ENCODE results near the gene CLDND1. TPM values are rescaled to one million over a fixed set of nuclear protein-coding genes. Genes with fewer than 3 reads are reported as not detected.
"Not testable (repeated sequence)": the region's sequence is repeated elsewhere in the genome, so short reads cannot be mapped to it uniquely, and the experiment has no call there.

Gene CLDND1
- total and polyA plus RNA-seq, 7 donors = 17.1 to 301 (median 193) TPM

DNA sequence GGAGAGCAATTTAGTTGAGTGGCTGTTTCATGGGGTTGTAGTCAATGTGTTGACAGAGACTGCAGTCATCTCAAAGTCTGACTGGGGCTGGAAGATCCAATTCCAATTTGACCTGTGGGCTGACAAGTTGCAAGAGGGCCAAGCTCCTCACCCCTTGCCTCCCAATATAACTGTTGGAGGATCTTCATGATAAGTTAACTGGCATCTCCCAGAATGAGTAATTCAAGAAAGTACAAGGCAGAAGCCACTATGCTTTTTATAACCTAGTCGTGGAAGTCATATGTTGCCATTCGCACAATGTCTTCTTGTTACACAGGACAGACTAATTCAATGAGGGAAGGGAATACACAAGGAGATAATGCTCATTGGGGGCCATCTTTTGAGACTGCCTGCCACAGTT, 38.2 kb upstream of the CLDND1 start:
- Histone ChIP-seq H3K27me3 (no peaks in the 10 kb centered on the region), H3K36me3 (no peaks in the 10 kb centered on the region), H3K9me3 (no peaks in the 10 kb centered on the region), H3K4me1 (no peaks in the 10 kb centered on the region), H3K27ac (no peak overlapping the region), H3K4me3 (no peak overlapping the region)
- 84 to 94% methylated on average over 2 of the region's 2 CpGs for WGBS, 2 donors
- TF ChIP-seq EP300 (IDR thresholded peaks at IDR 0.05) (no peak), POLR2AphosphoS5 (IDR thresholded peaks at IDR 0.05) (no peak), POLR2A (IDR thresholded peaks at IDR 0.05) (no peak)
- TF ChIP-seq, protein P1, sequence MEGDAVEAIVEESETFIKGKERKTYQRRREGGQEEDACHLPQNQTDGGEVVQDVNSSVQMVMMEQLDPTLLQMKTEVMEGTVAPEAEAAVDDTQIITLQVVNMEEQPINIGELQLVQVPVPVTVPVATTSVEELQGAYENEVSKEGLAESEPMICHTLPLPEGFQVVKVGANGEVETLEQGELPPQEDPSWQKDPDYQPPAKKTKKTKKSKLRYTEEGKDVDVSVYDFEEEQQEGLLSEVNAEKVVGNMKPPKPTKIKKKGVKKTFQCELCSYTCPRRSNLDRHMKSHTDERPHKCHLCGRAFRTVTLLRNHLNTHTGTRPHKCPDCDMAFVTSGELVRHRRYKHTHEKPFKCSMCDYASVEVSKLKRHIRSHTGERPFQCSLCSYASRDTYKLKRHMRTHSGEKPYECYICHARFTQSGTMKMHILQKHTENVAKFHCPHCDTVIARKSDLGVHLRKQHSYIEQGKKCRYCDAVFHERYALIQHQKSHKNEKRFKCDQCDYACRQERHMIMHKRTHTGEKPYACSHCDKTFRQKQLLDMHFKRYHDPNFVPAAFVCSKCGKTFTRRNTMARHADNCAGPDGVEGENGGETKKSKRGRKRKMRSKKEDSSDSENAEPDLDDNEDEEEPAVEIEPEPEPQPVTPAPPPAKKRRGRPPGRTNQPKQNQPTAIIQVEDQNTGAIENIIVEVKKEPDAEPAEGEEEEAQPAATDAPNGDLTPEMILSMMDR (IDR thresholded peaks at IDR 0.05) = no peak
- intact Hi-C loops (cut with DNase I) = no loop called here
- DNase-seq = no peak

DNA sequence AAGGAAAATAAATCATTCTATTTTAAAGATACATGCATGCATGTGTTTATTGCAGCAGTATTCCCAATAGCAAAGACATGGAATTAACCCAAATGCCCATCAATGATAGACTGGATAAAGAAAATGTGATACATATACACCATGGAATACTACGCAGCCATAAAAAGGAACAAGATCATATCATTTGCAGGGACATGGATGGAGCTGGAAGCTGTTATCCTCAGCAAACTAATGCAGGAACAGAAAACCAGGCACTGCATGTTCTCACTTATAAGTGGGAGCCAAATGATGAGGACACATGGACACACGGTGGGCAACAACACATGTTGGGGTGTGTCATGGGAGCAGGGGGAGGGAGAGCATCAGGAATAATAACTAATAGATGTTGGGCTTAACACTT, 37.1 kb upstream of the CLDND1 start:
- H3K4me1 ChIP-seq; DNase-seq; H3K27ac ChIP-seq; intact Hi-C loops (cut with DNase I); H3K4me3 ChIP-seq; H3K27me3 ChIP-seq; H3K36me3 ChIP-seq; H3K9me3 ChIP-seq: not testable (repeated sequence)
- WGBS, 2 donors = 97 to 100% methylated on average over 2 of the region's 2 CpGs

DNA sequence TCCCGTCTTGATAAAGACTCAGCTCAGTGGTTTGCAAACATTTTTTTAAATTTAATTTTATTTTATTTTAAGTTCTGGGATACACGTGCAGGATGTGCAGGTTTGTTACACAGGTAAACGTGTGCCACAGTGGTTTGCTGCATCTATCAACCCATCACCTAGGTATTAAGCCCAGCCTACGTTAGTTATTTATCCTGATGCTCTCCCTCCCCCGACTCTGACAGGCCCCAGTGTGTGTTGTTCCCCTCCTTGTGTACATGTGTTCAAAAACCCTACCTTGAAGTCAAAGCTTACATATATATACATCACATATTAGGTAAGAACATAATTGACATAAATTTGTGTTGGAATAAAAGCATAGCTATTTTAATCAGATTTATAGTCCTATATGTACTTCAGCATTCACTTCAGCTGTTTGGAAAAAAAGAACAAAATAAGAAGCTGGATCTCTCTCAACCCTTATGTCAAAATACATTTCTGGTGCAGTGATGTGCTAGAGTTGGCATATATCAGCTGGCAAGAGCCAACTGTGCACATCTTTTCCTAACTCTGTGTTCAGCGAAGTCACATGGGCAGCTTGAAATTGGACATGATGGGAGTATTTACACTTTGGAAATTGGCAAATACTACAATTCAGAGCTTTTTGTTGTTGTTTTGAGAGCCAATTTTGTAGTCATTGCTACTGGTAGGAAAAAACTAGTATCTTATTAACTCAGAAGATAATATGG, 35.6 kb upstream of the CLDND1 start:
- H3K36me3 ChIP-seq = no peaks in the 10 kb centered on the region
- no peaks in the 10 kb centered on the region for H3K4me1 ChIP-seq
- 74 to 80% methylated on average over 6 of the region's 6 CpGs for WGBS, 2 donors
- no peak for DNase-seq
- TF ChIP-seq POLR2AphosphoS5 (IDR thresholded peaks at IDR 0.05) = no peak
- no peak for TF ChIP-seq POLR2A (IDR thresholded peaks at IDR 0.05)
- TF ChIP-seq EP300 (IDR thresholded peaks at IDR 0.05) = no peak
- TF ChIP-seq, protein P1 (IDR thresholded peaks at IDR 0.05) = no peak
- H3K27ac ChIP-seq = no peak overlapping the region
- intact Hi-C loops (cut with DNase I) = no loop called here
- no peaks in the 10 kb centered on the region for H3K27me3 ChIP-seq
- H3K9me3 ChIP-seq = no peaks in the 10 kb centered on the region
- H3K4me3 ChIP-seq = no peak overlapping the region

DNA sequence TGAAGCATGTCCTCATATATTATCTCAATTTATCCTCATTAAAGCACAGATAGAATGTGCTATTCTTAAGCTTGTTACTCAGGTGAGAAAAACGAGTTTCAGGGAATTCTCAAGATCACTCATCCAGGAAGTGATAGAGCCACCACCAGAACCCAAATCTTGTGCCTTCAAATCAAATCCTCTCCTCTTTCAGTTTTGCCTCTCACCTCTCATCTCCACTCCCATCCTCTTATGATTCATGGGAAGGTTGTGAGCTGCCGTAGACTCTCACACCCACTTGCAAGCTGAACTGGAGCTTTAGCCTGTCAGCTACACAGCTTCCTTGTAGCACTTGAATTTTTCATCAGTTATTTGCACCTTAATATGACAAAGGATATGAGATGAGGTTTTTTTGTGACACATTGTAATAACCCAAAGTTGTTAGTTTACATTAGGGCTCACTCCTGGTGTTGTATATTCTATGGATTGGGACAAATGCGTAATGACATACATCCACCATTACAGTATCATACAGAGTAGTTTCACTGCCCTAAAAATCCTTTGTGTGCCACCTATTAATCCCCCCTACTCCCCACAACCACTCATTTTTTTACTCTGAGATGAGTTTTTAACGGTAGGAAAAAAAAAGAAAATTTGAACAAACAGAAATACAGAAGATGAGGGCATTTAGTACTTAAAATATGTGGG, 34.8 kb upstream of the CLDND1 start:
- Histone ChIP-seq H3K9me3 (no peaks in the 10 kb centered on the region), H3K4me1 (no peaks in the 10 kb centered on the region), H3K27me3 (no peaks in the 10 kb centered on the region), H3K36me3 (no peaks in the 10 kb centered on the region), H3K4me3 (no peak overlapping the region), H3K27ac (no peak overlapping the region)
- intact Hi-C loops (cut with DNase I) = no loop called here
- 62 to 73% methylated on average over 4 of the region's 4 CpGs for WGBS, 2 donors
- TF ChIP-seq POLR2A (IDR thresholded peaks at IDR 0.05) (no peak), EP300 (IDR thresholded peaks at IDR 0.05) (no peak), POLR2AphosphoS5 (IDR thresholded peaks at IDR 0.05) (no peak)
- TF ChIP-seq, protein P1 (IDR thresholded peaks at IDR 0.05) = no peak
- no peak for DNase-seq

DNA sequence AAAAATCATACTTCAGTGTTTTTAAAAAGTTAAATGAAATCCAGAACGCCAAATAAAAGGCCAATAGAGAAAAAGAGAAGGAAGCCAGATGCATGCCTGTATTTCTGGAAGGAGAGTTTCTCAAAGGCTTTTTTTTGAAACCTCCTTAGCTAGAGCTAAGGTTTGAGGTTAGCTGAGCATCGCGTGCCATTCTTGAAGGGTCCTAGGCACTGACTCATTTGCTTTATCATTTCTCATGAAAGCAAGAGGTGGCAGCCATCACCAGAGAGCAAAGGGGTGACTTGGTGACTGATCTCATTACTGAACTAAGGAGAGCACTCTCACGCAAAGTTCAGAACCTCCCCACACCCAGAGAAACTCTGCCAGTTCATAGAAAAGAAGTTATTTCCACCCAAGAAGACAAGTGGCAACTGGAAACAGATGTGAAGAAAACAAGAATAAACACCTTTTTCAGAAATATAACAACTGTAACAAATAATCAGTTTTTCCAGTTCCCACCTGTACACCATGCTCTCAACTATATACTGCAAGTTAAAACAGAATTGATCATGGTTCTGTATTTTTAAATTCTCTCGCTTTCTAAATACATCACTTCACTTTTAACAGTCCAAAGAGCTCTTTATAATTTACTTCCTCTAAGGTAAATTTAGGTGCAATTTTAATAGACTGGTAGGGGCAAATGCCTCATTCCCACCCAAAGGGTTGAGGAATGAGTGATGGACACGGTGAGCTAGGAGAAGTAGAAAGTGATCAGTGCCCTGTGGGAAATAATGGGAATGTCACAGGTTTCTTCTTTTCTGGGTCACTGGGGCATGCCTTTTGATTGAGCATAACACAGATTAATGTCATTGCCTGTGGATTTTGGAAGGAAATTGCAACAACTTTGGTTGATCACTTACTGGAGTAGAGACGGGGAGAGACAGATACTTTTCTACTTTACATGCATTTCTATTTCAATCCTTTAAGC, 33.7 kb upstream of the CLDND1 start:
- 65 to 80% methylated on average over 7 of the region's 7 CpGs for WGBS, 2 donors
- TF ChIP-seq POLR2A (IDR thresholded peaks at IDR 0.05) = no peak
- TF ChIP-seq, protein P1 (IDR thresholded peaks at IDR 0.05) = no peak
- TF ChIP-seq EP300 (IDR thresholded peaks at IDR 0.05) = no peak
- TF ChIP-seq POLR2AphosphoS5 (IDR thresholded peaks at IDR 0.05) = no peak
- Histone ChIP-seq H3K27me3 (no peaks in the 10 kb centered on the region), H3K4me1 (no peaks in the 10 kb centered on the region), H3K9me3 (no peaks in the 10 kb centered on the region), H3K36me3 (no peaks in the 10 kb centered on the region), H3K4me3 (no peak overlapping the region), H3K27ac (no peak overlapping the region)
- DNase-seq = no peak
- intact Hi-C loops (cut with DNase I) = no loop called here

All from sigmoid colon (tissue), 7 donors.